Thyroid gland (tissue), 4 donors: ENCODE measurements around the gene ACSM6.
A peak's percentile ranks its signal among the peaks of the same experiment; 100 is the strongest.
"Not testable (repeated sequence)": the region's sequence is repeated elsewhere in the genome, so short reads cannot be mapped to it uniquely, and the experiment has no call there.

Experiments
- POLR2A ChIP-seq, 2 donors: fragments of 450-650 bp; IDR thresholded peaks; one replicate each; pipeline ENCODE4 v1.6.1; 2017; ENCODE audit warnings: antibody characterized with exemption in 2 of 2, mild to moderate bottlenecking in 2 of 2, moderate library complexity in 1 of 2
- TF ChIP-seq, protein P1 (sequence below), 6 experiments: fragments of 200-600 bp in 3 of 6; fragments of 450-650 bp in 3 of 6; sonication (generic) in 3 of 6; IDR thresholded peaks; one replicate each; pipeline ENCODE4 v1.5.1; 2016 to 2019; ENCODE audit warnings: antibody characterized with exemption in 6 of 6, mild to moderate bottlenecking in 2 of 6, inconsistent platforms in 1 of 6, moderate library complexity in 1 of 6

DNA sequence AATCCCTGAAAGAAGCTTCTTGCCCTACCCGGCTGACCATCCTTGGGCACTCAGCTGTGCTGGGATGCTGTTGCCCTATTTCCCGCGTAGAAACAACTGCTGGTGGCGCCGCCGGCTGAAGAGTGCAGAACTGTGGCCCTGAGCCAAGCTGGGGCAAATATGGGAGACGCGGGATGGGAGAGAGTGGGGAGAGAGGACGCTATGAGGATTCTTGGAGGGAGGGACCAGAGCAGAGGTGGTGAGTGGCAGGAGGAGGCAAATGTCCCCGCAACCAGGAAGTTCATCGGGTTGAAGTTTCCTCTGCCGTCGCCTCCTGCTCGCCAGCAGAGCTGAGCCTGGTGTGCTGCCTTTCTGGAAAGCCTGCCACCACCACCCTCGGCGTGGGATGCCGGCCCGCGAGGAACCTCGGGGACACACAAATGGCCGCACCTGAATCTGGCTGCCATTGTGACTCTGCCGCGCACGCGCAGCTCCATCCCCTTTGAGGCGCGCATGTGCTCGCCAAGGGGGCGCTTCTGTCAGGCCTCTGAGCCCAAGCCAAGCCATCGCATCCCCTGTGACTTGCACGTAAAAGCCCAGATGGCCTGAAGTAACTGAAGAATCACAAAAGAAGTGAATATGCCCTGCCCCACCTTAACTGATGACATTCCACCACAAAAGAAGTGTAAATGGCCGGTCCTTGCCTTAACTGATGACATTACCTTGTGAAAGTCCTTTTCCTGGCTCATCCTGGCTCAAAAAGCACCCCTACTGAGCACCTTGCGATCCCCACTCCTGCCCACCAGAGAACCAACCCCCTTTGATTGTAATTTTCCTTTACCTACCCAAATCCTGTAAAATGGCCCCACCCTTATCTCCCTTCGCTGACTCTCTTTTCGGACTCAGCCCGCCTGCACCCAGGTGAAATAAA is 36.9 kb downstream of the ACSM6 start:
- TF ChIP-seq, protein P1, sequence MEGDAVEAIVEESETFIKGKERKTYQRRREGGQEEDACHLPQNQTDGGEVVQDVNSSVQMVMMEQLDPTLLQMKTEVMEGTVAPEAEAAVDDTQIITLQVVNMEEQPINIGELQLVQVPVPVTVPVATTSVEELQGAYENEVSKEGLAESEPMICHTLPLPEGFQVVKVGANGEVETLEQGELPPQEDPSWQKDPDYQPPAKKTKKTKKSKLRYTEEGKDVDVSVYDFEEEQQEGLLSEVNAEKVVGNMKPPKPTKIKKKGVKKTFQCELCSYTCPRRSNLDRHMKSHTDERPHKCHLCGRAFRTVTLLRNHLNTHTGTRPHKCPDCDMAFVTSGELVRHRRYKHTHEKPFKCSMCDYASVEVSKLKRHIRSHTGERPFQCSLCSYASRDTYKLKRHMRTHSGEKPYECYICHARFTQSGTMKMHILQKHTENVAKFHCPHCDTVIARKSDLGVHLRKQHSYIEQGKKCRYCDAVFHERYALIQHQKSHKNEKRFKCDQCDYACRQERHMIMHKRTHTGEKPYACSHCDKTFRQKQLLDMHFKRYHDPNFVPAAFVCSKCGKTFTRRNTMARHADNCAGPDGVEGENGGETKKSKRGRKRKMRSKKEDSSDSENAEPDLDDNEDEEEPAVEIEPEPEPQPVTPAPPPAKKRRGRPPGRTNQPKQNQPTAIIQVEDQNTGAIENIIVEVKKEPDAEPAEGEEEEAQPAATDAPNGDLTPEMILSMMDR (IDR thresholded peaks at IDR 0.05), result not testable (repeated sequence)
- peak in 1 of 2 donors; percentile 30 for TF ChIP-seq POLR2A (IDR thresholded peaks at IDR 0.05)
